Left ventricle myocardium inferior (tissue), 1 donor: ENCODE measurements around the gene ACTBL2. TPM values are rescaled to one million over a fixed set of nuclear protein-coding genes. Genes with fewer than 3 reads are reported as not detected.
"Not testable (repeated sequence)": the region's sequence is repeated elsewhere in the genome, so short reads cannot be mapped to it uniquely, and the experiment has no call there.

Source experiments
- DNase-seq: peaks from one replicate; pipeline ENCODE4 v3.0.0-alpha.2; 2020
- H3K27ac ChIP-seq: fragments of 200-600 bp; replicated peaks from 2 replicates; pipeline ENCODE4 v1.8.0; 2021
- H3K27me3 ChIP-seq: fragments of 200-600 bp; 2 replicates; pipeline ENCODE4 v1.8.0; 2021; ENCODE audit warnings: low read depth
- H3K36me3 ChIP-seq: fragments of 200-600 bp; 2 replicates; pipeline ENCODE4 v1.8.0; 2021
- H3K4me1 ChIP-seq: fragments of 200-600 bp; 2 replicates; pipeline ENCODE4 v1.8.0; 2021
- H3K4me3 ChIP-seq: fragments of 200-600 bp; 2 replicates; pipeline ENCODE4 v1.8.0; 2021; ENCODE audit warnings: mild to moderate bottlenecking, moderate library complexity
- H3K9me3 ChIP-seq: fragments of 200-600 bp; replicated peaks from 2 replicates; pipeline ENCODE4 v1.8.0; 2021
- CTCF ChIP-seq: fragments of 200-600 bp; IDR thresholded peaks from 2 replicates; pipeline ENCODE4 v1.8.0; 2021; ENCODE audit warnings: antibody characterized with exemption, mild to moderate bottlenecking, borderline replicate concordance
- intact Hi-C: fragments of 100-400 bp; cut with micrococcal nuclease; formaldehyde crosslinking; loops from one replicate; pipeline ENCODE4 v1.11.0; 2022
- total RNA-seq: library from RNA; stranded (reverse); fragmentation: NEBNext Ultra II Directional; extraction: Animal tissue kit (Norgen Biotek cat#: 25700); gene quantifications from one replicate; pipeline ENCODE4 v1.2.1, GENCODE V29; 2021
- donor health status: DM: no; HTN: yes; CAD: no; lungs with severe emphysema.

ACTBL2 gene
- total RNA-seq, 1 donor from 2014 or later: not detected

- no peak for TF ChIP-seq CTCF
- Histone ChIP-seq H3K4me3 (no peak overlapping the region), H3K27ac (no peak overlapping the region), H3K9me3 (no peaks in the 10 kb centered on the region), H3K4me1 (no peaks in the 10 kb centered on the region), H3K36me3 (no peaks in the 10 kb centered on the region), H3K27me3 (no peaks in the 10 kb centered on the region)
- DNase-seq: no peak
- intact Hi-C loops: no loop called here
Observed at GRCh38 chr5:57470339-57470738, 12.3 kb downstream of the ACTBL2 start.

- TF ChIP-seq CTCF: no peak
- Histone ChIP-seq H3K9me3 (no peaks in the 10 kb centered on the region), H3K4me3 (no peak overlapping the region), H3K4me1 (no peaks in the 10 kb centered on the region), H3K27ac (no peak overlapping the region), H3K36me3 (no peaks in the 10 kb centered on the region), H3K27me3 (no peaks in the 10 kb centered on the region)
- no peak for DNase-seq
- intact Hi-C loops: no loop called here
Observed at GRCh38 chr5:57468481-57469163, 14.0 kb downstream of the ACTBL2 start.

- Histone ChIP-seq H3K9me3 (no peaks in the 10 kb centered on the region), H3K27ac (no peak overlapping the region), H3K27me3 (no peaks in the 10 kb centered on the region), H3K4me1 (no peaks in the 10 kb centered on the region), H3K36me3 (no peaks in the 10 kb centered on the region), H3K4me3 (no peak overlapping the region)
- TF ChIP-seq CTCF: no peak
- DNase-seq: no peak
- intact Hi-C loops: no loop called here
Observed at GRCh38 chr5:57466544-57466943, 16.1 kb downstream of the ACTBL2 start.

- intact Hi-C loops, DNase-seq, H3K27me3 ChIP-seq, H3K4me3 ChIP-seq, H3K4me1 ChIP-seq, H3K9me3 ChIP-seq, H3K27ac ChIP-seq, H3K36me3 ChIP-seq: not testable (repeated sequence)
Observed at GRCh38 chr5:57460056-57460455, 22.6 kb downstream of the ACTBL2 start.

- H3K27me3 ChIP-seq: no peaks in the 10 kb centered on the region
- no peaks in the 10 kb centered on the region for H3K36me3 ChIP-seq
- no peak for TF ChIP-seq CTCF
- intact Hi-C loops: no loop called here
- no peak for DNase-seq
- H3K9me3 ChIP-seq: no peaks in the 10 kb centered on the region
- no peak overlapping the region for H3K27ac ChIP-seq
- H3K4me1 ChIP-seq: peaks cover 7% of the 10 kb centered on the region
- no peak overlapping the region for H3K4me3 ChIP-seq
Observed at GRCh38 chr5:57458443-57458842, 24.2 kb downstream of the ACTBL2 start.

- H3K27ac ChIP-seq: no peak overlapping the region
- no peaks in the 10 kb centered on the region for H3K36me3 ChIP-seq
- no peak overlapping the region for H3K4me3 ChIP-seq
- no peak for TF ChIP-seq CTCF
- H3K9me3 ChIP-seq: no peaks in the 10 kb centered on the region
- no peaks in the 10 kb centered on the region for H3K27me3 ChIP-seq
- peaks cover 16% of the 10 kb centered on the region for H3K4me1 ChIP-seq
- intact Hi-C loops: no loop called here
- DNase-seq: no peak
Observed at GRCh38 chr5:57456531-57457135, 26.0 kb downstream of the ACTBL2 start.
